NCI-H2171 treated with DMSO at 0.1 percent for 48 hours (cell line): Measurements from ENCODE around the gene LRRK1.
A peak's percentile ranks its signal among the peaks of the same experiment; 100 is the strongest.

ENCODE experiments used
- DNase-seq: peaks from one replicate; lab custom pipeline; 2025; lab: John Stamatoyannopoulos, UW

The LRRK1 gene

DNA sequence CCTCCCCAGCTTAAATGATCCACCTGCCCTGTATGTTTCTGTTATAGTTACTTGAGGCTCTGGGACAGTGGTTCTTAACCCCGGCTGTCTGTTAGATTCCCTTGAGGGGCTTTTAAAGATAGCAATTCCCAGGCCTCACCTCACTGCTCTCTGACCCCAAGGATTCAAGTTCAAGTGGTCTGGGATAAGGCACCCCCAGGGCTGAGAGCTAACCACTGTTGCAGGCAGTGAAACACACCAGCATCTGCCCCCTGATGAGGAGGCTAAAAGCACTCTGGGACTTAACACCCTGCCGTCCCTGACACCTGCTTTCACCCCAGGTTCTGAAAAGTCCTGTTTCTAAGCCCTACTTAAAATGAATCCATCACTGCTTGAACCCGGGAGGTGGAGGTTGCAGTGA, 103.7 kb downstream of the LRRK1 start:
- DNase-seq, result no peak

DNA sequence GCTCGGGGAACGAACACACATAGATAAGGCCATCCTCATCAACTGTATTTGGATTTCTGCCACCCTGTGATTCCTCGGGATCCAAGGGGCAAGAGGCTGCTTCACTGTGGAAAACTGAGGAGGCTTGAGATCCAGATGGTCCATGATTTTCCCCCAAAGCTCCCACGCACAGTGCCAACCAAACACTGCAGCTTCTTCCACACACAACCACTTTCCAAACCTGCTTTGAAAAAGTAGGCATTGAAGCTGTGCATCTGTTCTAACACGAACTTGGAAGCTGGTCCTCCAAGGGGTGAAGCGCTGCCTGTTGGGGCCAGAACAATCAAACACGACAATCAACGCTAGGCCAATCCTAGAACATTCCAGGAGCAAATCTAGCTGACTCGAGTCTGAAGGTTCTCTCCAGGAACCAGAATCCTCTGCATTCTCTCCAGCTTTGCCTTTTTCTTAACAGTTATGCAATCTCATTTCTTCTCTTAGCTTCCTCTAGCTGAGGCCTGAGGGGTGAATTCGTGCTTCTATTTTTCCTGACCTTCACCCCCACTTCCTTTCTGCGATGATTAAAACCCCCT, 104.4 kb downstream of the LRRK1 start:
- DNase-seq, result no peak

DNA sequence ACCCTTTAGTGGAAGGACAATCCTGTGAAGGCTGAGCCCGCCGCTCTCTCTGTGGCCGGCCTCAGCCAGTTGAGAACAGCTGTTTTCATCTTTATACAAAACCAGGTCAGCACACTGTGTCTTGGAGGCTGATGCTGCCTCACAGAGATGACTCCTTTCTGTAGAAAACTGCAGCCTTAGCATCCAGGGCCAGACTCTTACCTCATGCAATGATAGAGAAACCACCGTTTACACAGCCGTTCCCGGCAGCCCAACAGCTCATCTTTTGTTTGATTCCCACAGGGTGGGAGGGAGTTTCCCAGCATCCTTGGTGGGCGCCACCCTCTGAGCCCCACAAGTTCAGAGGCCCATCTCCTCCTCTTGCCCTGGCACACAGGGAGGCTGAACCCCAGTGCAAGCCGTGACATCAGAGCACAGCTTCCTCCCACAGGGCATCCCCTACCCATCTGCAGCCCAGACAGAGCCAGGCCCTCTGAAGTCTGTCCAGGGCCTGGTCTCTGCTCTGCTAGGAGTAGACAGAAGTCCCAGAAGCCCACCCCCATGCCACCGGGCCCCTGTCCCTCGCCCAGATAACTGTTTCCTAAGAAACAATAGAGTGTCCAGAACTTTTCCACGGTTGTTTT, 105.0 kb downstream of the LRRK1 start:
- no peak for DNase-seq

DNA sequence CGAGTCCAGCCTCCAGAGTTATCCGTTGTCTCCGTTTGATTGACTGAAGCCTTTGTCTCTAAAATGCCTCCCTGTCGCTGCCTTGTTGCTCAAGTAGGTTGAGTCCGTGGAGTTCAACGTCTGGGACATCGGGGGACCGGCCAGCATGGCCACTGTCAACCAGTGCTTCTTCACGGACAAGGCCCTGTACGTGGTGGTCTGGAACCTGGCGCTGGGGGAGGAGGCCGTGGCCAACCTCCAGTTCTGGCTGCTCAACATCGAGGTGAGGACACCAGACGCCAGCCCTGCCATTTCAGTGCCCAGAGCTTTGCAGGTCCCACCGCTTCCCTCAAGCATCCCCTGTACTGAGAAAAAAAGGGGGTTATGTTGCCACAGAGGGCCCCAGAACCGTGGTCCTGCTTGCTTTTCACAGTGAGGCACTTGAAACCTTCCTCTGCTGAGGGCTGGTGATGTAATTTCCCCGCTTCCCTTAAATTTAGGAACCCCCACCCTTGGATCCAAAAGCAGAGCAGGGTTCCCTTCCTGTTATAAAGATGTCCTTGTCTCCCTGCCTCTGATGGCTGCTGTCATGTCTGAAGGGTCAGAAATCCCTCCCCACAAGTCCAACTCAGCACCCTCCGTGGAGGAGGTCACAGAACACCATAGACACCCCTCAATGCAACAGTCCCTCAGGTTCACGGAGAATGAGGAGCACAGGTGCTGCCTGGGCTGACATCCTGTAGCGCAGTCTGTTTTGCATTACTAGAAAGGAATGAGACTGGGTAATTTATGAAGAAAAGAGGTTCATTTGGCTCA, 105.7 kb downstream of the LRRK1 start:
- no peak for DNase-seq

DNA sequence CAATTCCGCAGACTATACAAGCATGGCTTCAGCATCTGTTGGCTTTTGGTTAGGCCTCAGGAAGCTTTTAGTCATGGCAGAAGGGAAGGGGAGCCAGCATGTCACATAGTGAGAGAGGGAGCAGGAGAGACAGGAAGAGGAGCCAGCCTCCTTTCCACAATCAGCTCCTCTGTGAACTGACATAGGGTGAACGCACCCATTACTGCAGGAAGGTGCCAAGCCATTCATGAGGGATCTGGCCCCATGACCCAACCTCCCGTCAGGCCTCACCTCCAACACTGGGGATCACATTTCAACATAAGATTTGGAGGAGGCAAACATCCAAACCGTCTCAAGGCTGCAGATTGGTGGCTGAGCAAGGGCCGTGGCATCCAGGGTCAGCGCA, 106.3 kb downstream of the LRRK1 start:
- no peak for DNase-seq

DNA sequence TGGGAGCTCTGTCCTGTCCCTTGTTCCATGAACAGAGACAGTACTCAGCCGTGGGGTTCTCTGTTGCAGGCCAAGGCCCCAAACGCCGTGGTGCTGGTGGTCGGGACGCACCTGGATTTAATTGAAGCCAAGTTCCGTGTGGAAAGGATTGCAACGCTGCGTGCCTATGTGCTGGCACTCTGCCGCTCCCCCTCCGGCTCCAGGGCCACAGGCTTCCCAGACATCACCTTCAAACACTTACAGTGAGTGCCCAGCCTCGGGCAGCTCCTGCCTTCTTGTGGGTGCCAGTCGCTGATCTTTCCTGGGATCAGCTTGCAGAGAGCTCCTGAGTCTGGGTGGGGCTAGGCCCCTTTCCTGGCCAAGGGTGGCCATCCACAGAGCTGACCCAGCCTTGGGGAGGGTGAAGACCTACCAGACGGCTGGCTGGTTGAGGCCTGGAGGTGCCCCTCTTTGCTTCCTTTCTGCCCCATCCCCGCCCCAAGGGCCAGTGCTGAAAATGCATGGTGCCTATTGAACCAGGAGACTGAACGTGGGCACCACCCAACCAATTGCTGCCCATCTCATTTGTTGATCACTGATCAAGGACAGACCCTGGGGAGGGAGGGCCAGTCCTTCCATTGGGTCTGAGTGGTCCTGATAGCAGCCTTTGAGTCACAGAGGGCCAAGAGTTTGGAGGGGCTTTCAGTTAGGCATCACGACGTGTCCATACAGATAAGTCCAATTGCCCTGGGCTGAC, 106.9 kb downstream of the LRRK1 start:
- no peak for DNase-seq

DNA sequence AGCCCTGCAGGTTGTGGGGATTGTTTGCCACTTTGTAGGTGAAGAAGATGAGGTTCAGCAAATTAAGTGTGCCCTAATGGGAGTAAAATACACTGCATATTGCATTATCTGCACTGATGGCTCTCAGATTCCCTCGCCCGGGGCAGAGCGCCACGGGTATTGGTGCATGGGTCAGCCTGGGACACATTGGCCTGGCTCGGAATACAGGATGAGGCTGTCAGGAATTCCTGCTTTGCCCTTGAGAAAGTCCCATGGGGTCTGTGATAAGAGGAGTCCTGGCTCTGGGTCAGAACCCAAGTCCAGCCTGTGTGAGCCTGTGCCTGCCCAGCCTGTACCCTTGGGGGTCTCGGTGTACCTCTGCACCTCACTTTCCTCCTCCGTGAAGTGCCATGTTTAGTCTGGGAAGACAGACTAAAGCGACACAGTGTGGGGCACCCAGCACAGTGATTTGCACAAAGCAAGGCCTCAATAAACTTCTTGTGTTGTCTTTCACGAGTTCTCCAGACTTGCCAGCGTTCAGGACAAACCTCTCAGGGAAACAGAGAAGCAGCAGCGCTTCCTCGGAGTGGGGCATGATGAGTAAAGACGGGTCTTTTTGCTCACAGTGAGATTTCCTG, 107.6 kb downstream of the LRRK1 start:
- DNase-seq, result no peak

DNA sequence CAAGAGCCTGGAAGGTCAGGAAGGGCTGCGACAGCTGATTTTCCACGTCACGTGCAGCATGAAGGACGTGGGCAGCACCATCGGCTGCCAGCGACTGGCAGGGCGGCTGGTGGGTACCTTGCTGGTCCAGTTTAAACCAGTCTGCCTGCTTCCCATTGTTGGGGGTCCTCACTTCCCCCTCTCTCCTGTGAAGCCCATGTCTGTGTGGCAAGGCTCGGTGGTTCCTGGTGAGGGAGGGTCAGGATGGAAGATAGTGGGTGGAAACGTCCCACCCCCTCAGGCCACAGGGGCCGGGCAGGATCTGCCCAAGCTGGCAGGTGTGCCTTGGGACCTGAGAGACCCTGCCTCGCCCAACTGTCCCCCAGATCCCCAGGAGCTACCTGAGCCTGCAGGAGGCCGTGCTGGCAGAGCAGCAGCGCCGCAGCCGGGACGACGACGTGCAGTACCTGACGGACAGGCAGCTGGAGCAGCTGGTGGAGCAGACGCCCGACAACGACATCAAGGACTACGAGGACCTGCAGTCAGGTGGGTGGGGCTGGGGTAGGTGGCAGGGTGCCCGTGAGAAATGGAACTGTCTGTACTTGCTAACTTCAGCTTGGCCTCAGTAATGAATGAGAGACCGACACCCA, 108.2 kb downstream of the LRRK1 start:
- peak; percentile 90 for DNase-seq

DNA sequence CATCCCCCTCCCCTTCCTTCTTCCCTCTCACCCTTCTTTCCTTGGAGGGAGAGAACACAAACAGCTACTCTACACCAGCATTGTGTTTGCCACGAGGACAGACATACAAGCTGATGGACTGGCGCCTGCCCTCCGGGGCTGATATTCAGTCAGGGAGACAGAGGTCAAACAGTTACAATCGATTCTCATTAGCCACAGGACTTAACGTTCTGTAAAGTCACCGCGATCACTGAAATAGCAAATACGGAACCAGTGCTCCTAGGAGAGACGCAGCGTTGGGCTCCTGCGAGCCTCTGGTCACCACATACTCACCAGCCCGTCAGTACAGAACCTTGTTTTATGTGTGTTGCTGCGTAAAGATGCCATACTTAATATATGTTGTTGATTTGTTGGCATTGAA, 108.8 kb downstream of the LRRK1 start:
- DNase-seq, result no peak

DNA sequence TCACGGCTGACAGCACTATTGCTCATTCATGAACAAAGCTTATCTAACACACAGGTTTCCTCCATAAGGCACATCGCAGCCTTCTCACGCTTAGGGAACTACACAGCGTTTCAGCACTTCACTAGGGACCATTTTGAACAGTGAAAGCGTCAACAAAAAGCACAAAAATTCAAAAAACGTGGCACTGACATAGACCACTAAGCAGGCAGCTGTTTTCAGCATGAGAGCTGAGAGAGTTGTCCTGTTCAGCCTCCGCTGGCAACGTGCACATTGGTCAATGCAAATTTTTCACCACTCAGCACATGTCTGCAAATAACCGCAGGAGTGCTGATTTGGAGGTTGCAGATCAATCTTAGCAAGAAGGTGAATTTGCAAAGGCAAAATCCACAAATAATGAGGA, 109.2 kb downstream of the LRRK1 start:
- no peak for DNase-seq

DNA sequence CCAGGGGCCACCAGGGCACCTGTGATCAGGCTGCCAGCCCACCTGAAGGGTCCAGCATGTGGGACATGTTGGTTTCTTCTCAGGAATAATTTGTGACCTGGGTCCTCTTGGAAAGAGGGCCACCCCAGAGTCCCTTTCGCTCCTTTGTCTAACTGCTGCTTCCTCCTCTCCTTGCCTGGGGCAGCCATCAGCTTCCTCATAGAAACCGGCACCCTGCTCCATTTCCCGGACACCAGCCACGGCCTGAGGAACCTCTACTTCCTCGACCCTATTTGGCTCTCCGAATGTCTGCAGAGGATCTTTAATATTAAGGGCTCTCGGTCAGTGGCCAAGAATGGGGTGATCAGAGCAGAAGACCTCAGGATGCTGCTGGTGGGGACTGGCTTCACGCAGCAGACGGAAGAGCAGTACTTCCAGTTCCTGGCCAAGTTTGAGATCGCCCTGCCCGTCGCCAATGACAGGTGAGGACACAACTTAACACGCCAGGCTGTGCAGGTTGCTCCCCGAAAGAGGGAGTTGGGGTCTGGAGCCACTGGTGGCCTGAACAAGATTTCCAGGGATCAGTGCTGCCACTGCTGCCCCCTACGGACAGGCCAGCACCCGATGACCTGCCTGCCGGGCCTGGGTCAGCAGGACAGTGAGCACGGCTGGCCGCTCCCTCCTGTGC, 109.7 kb downstream of the LRRK1 start:
- DNase-seq, result no peak

DNA sequence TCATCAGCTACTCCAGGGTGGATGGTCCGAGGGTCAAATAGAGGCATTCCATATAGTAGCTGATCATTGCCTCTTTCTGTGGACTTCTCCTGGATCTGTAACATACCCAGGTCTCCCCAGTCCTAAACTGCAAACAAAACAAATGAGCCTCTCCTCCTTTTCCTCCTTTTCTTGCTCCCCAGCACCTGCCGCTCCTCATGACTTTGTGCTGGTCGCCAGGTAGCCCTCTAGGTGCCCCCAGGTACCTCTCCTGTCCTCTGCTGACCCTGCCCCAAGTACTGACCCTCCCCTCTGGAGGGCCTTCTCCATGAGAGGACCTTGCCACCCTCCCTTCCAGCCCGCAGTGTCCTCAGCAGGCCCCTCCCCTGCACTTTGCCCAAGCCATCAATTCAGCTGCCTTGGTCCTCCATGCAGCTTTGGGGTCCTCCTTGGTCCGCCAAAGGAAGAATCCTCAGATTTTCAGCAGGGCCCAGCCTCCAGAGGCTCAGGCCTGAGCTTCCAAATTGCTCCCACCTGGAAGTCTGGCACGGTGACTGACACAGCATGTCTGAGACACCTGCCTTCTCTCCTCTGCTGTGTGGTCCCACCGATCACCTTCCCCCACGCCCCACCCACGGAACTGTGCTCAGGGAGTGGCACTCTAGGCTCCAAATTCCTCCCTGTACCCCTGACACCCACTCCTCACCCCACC, 111.0 kb downstream of the LRRK1 start:
- DNase-seq, result no peak

DNA sequence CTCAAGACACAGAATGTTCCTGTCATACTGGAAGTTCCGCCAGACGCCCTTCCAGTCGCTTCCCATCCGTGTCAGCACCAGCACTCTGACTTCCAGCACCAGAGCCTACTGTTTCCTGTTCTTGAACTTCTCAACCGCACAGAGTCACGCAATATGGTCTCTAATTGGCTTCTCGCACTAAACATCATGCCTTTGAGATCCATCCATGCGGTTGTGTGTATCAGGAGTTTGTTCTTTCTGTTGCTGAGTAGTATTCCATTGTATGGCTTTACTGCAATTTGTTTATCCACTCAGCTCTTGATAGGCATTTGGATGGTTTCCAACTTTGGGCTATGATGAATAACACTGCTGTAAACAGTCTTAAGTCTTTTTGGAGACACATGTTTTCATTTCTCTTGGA, 112.1 kb downstream of the LRRK1 start:
- no peak for DNase-seq

DNA sequence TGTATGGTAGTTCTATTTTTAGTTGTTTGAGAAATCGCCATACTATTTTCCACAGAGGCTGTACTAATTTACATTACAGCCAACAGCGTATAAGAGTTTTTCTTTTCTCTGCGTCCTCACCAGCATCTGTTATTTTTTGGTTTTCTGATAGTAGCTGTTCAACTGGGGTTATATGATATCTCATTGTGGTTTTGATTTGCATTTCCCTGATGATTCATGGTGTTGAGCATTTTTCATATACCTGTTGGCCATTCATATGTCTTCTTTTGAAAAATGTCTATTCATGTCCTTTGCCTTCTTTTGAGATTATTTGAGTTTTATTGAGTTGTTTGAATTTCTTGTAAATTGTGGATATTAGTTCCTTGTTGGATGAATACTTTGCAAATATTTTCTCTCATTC, 114.6 kb downstream of the LRRK1 start:
- peak; percentile 49 for DNase-seq

DNA sequence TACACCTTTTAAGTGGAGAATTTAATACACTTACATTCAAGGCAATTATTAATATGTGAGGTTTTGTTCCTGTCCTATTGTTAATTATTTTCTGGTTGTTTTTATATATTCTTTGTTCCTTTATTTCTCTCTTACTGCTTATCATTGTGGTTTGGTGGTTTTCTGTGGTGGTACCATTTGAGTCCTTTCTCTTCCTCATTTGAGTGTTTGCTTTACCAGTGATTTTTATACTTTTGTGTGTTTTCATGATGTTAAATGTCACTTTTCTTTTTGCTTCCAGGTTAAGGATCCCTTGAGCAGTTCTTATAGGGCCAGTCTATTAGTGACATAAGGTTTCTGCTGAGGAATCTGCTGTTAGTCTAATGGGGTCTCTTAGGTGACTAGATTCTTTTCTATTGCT, 116.5 kb downstream of the LRRK1 start:
- no peak for DNase-seq

DNA sequence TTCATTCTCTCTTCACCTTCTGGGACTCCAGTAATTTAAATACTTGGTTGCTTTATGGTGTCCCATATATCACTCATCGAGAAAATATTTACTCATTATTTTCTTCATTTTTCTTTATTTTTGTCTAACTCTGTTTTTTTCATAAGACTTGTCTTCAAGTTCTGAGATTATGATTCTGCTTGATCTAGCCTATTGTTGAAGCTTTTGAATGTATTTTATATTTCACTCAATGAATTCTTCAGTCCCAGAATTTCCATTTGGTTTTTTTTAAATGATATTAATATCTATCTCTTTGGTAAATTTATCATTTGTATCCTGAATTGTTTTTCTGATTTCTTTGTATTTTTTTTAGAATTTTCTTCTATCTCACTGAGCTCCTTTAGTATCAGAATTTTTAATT, 117.0 kb downstream of the LRRK1 start:
- no peak for DNase-seq

DNA sequence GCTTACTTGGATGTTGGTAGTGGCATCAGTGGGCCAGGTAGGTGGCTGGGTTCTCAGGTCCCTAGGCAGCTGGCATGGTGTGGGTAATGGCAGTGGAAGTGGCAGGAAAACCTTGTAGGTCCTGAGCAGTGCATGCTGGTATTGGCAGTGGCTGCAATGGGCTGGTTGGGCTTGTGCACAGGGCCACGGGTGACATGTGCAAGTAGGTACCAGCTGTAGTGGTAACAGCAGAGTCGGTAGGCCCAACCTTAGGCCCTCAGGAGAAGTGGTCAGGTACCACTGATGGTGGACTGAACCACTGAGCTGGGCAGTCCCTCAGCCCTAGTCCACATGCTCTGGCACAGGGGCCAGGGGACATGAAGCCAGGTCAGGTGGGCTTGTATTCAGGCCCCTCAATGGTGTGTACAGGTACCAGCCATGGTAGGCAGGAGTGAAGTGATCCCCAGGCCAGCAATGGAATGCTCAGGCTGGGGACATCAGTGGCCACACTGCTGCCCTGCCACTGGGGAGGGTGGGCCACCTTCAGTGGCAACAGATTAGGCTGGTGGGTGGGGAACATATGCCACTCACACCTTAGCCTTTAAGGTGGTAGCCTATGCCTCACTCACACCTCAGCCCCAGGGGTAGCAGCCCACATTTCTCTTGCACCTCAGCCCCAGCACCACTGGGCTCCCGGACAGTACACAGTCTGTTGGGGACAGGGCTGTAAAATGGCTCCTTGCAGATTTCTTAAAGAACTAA, 118.1 kb downstream of the LRRK1 start:
- no peak for DNase-seq

DNA sequence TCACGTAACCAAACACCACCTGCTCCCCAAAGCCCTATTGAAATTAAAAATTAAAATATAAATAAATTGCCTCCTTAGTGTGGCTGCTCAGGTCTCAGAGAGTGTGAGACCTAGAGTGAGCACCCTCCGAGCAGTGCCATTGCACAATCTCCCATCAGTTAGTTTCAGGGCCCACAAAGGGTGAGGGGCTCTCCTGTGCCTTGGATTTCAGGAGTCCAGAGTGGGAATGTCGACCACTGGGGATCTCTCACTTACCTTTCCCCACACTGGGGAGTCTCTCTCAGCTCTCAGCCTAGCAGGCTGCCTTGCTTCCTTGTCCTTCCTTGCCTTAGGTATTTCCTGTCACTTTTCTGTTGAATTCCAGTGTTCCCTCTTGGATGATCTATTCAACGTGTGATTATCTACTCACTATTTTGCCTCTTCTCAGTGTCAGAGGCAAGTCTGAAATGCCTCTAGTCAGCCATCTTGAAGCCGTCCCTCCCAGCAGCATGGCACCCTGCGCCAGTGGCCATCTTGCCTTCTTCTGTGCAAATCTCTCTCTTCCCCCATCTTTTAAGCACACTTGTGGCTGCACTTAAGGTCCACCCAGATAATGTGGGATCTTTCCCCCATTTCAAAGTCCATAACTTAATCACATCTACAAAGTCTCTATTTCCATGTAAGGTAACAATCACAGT, 119.3 kb downstream of the LRRK1 start:
- DNase-seq, result no peak

DNA sequence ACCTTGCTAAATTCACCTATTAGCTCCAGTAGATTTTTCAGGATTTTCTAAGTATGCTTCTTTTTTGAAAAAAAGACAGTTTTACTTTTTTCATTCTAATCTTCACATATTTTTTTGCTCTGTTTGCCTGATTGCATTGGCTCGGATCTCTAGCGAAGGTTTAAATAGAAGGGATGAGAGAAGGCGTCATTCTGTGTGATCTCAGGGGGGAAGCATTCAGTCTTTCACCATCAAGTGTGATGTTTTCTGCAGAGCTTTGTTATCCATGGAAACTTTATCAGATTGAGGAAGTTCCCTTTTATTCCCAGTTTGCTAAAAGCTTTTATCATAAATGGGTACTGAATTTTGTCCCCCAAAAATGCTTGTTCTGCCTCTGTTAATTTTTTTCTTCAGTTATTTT, 120.3 kb downstream of the LRRK1 start:
- no peak for DNase-seq

DNA sequence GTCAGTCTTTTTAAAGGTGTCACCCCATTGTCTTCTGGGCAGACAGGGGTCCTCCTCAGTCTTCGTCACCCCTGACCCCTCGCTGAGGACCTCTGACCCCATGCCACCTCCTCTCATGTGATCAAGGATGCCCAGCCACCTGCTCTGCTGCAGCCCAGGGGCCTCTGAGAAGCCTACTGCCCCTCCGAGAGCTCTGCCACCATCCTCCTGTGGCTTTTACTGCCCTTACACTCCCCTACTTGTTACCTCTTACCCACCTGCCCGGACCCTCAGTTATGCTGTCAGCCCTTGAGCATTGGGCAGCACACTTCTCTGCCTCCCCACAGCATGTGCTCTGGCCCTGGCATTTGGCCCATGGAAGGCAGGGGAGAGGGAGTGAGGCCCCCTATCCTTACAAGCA, 123.2 kb downstream of the LRRK1 start:
- no peak for DNase-seq
